GM18526 (cell line): ENCODE results near the gene ST7.

Source experiments
- POLR2A ChIP-seq: IDR thresholded peaks from 3 replicates; pipeline ENCODE4 v1.6.1; 2011; ENCODE audit not compliant: insufficient read length; ENCODE audit errors: extremely low read depth

The ST7 gene

DNA sequence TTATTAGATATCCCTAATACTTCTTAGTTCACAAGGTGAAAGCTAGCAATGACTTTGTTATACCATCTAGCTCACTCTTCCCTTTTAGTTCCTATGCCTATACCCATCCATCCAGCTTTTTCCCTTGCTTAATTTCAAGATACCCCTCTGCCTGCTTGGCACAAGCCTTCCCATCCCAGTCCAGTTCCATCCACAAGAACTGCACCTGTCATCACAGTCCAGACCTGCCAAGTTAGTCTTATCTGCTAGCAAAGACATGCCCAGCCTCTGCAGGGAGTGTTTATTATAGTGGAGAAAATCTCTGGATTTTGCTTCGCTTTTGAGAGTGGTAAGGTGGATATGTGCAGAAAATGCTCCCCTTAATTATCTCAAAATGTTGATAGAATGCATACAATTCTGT lies 158.2 kb downstream of the ST7 start:
- no peak for TF ChIP-seq POLR2A

DNA sequence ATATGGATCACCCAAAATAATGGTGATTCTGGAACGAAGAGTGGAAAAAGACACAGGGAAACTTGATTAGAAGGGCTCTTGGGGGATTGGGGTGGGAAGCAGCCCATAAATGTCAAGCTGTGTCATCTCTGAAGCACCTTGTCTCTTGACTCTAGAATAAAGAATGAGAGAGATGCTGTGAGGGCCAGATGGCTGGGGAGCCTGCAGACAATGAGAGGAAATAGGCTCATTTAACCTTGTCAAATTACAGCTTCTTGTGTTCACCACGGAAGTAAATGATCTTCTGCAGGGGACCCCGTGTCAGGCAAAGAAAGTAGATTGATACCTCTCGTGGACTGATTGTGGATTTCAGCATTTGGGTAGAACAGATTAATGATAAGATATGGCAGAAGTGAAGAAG lies 159.3 kb downstream of the ST7 start:
- TF ChIP-seq POLR2A: no peak

GRCh38 chr7:117113871-117114270 lies 160.6 kb downstream of the ST7 start:
- no peak for TF ChIP-seq POLR2A

GRCh38 chr7:117114272-117114671 lies 161.0 kb downstream of the ST7 start:
- TF ChIP-seq POLR2A: no peak

DNA sequence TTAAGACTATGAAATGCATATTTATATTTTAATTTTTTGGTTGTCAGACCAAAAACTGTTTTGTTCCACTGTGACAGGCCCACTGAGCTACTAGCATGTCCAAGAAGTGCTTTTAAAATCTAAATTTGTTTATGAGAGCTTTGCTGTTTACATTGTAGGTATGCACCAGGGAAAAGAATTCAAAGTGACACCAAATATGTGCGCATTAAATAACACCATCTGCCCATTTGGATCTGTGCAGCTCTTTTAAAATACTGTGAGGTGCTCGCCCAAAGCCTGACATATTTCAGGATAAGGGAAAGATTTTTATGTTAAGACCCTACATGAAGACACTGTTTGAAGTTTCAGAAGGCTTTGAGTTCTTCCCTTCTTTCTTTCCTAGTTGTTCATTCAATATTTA lies 162.9 kb downstream of the ST7 start:
- no peak for TF ChIP-seq POLR2A

GRCh38 chr7:117117172-117117571 lies 163.9 kb downstream of the ST7 start:
- TF ChIP-seq POLR2A: no peak

DNA sequence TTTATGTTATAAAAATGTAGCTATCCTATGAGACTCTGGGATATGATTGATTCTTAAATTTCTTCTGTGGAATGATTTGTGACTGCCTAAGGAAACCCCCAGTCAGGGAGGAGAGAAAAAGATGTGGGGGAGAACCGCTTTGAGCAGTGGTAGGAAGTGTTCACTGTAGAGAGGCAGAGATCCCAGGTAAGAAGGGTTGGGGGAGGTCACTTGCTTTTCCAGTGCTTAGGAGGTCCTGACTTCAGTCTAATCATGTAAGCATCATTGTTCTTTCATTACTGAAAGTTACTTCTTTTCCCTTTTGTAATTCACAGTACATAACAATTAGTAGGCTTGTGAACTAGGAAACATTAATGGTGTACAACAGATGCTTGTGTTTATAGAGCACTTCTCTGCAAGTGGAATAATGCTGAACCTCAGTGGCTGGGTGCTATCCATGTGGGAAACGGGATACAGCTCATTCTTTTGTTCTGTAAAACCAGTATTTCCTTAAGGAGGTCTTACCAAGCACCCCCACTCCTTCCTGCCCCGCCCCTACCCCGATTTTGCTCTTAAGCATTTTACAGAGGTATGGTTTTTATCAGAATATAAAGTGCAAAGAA lies 165.4 kb downstream of the ST7 start:
- TF ChIP-seq POLR2A: no peak

DNA sequence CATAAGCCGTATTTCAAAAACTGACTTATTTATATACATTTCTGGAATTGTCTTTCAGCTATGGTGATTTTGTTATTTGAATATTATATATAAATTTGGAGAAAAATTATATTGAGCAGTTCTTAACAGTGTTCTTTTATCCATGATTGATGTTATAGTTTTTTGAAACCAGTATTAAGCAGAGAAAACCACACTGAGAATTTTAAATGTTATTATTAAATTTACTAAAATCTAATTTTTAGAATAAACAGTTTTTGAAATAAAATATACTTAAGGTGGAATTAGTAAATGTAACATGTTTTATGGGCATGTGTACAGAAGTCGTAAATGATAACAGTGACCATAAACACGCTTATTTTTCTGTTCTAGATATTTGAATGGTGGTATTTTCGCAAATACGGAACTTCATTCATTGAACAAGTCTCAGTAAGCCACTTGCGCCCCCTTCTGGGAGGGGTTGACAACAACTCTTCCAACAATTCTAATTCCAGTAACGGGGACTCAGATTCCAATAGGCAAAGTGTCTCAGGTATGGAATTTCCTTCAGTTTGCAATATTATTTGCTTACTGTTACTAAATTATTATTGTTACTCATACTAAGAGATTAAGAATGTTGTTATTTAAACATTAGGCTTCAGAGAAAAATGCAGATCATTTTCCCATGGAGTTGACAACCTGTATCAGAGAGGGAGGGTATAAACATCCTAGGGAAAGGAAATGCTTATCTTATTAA lies 166.1 kb downstream of the ST7 start:
- no peak for TF ChIP-seq POLR2A

- no peak for TF ChIP-seq POLR2A
Observed at GRCh38 chr7:117122536-117122935, 169.2 kb downstream of the ST7 start.

DNA sequence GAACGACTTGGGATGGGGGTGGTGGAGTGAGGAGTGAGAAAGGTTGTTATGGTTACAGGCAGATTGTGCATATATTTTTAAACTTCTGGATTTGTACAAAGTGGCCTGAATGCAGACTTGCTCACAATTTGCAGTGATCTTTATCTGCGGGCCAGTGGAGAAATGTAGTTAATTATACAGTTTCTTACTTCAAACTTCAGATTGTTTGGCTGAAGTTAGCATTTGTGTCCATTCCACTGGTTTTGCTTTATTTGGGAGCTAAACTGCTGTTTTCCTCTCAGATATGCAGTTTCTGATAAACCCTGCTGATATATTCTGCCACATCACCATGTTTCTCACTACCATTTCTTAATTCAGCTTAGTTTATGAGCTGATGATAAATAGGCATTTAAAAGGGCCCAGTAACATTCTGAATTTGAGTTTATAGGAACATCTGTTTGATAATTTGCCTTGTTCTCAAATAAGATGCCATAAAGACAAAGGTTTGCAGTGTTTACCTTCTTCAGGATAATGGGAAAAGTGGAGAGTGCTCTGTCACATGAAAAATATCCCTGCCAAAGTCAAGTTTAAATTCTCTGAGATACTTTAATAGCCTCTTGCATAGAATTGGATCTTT lies 170.1 kb downstream of the ST7 start:
- no peak for TF ChIP-seq POLR2A

GRCh38 chr7:117124591-117125220 lies 171.4 kb downstream of the ST7 start:
- TF ChIP-seq POLR2A: no peak

DNA sequence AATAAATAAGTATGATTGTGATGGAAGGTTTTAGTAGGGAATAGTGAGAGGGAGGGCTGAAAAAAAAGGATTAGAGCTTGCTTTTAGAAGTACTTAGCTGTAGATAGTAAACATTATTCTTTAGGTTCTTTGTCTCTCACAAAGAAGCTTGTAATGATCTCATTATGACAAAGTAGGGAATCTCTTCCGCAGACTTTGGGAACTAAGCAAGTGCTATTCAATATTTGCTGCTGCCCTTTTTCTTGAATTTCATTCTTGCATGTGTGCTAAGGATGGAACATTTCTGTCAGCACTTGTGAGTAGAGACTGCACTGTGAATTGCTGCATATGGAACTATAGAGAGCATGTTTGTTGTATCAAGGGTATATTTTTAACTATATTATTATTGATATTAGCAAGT lies 173.4 kb downstream of the ST7 start:
- TF ChIP-seq POLR2A: no peak

- TF ChIP-seq POLR2A: no peak
Observed at GRCh38 chr7:117127585-117128168, 174.4 kb downstream of the ST7 start.

- TF ChIP-seq POLR2A: no peak
Observed at GRCh38 chr7:117129521-117129955, 176.2 kb downstream of the ST7 start.

DNA sequence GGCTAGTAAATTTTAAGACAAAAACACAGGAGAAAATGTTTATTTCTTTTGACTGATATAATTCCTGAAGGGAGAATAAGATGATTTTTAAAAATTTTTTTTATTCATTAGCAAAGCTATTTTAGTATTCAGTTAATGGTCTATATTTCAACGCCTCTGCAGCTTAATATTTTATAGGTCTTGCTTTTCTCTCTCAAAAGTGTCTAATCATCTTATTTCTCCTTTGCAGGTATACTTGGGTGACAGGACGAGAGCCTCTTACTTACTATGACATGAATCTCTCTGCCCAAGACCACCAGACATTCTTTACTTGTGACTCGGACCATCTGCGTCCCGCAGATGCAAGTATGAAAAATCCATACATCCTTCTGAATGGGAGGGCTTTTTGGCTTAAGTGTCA lies 177.0 kb downstream of the ST7 start:
- no peak for TF ChIP-seq POLR2A

- no peak for TF ChIP-seq POLR2A
Observed at GRCh38 chr7:117132321-117133120, 179.2 kb downstream of the ST7 start.
